ENCODE results near the gene VAC14.

- no peak for TF ChIP-seq ZNF274 (IDR thresholded peaks at IDR 0.05; ENCODE audit: low read depth, low read length)
- no peak for TF ChIP-seq SUZ12 (IDR thresholded peaks at IDR 0.05; ENCODE audit: extremely low read depth, insufficient read depth, insufficient read length)
- no peak for TF ChIP-seq YY1 (IDR thresholded peaks at IDR 0.05; ENCODE audit: insufficient read depth, insufficient read length)
Measured at GRCh38 chr16:70642633-70643032, 158.3 kb downstream of the VAC14 start.
